SJSA1 (cell line): ENCODE results near the gene PPP1R15B. TPM values are rescaled to one million over a fixed set of nuclear protein-coding genes. Genes with fewer than 3 reads are reported as not detected.

ENCODE experiments used
- DNase-seq, 2 experiments: peaks; one replicate each; pipeline ENCODE4 v3.0.0-alpha.2; 2015 to 2020; ENCODE audit warnings: low spot score in 2 of 2, low read depth in 1 of 2
- H3K27ac ChIP-seq: fragments of 250-450 bp; sonication (Bioruptor Pico); 2 replicates; pipeline ENCODE4 v1.5.1; 2020; ENCODE audit warnings: mild to moderate bottlenecking, moderate library complexity
- H3K27me3 ChIP-seq: fragments of 250-450 bp; sonication (Bioruptor Pico); replicated peaks from 2 replicates; pipeline ENCODE4 v1.5.1; 2020; ENCODE audit warnings: mild to moderate bottlenecking, moderate library complexity
- H3K36me3 ChIP-seq: fragments of 250-450 bp; sonication (Bioruptor Pico); 2 replicates; pipeline ENCODE4 v1.5.1; 2020; ENCODE audit warnings: mild to moderate bottlenecking
- H3K4me1 ChIP-seq: fragments of 250-450 bp; sonication (Bioruptor Pico); replicated peaks from 2 replicates; pipeline ENCODE4 v1.6.1; 2021; ENCODE audit warnings: mild to moderate bottlenecking
- H3K4me3 ChIP-seq: fragments of 250-450 bp; sonication (Bioruptor Pico); 2 replicates; pipeline ENCODE4 v1.5.1; 2020; ENCODE audit warnings: mild to moderate bottlenecking
- H3K9me3 ChIP-seq: fragments of 250-450 bp; sonication (Bioruptor Pico); replicated peaks from 2 replicates; pipeline ENCODE4 v1.5.1; 2020; ENCODE audit warnings: mild to moderate bottlenecking
- total RNA-seq: library from RNA; depleted of rRNA; stranded (reverse); fragments of >200 nt; shearing (Covaris generic); gene quantifications from 2 replicates; pipeline ENCODE4 v1.2.3, GENCODE V29; 2014; rRNA removed

The PPP1R15B gene
- 20.9 and 25.5 TPM in 2 replicates for total RNA-seq

GRCh38 chr1:204411451-204412204 is at the start of gene PPP1R15B:
TSS of gene PPP1R15B (minus strand) at chr1:204411817. CDS start at chr1:204411411, 406 bp downstream.
- no peaks in the 10 kb centered on the region for H3K27me3 ChIP-seq
- peak within 1 kb of the TSS; percentile 97 for H3K27ac ChIP-seq
- peak; percentile 98 for DNase-seq

GRCh38 chr1:204460346-204460745 is 48.7 kb upstream of the PPP1R15B start:
- Histone ChIP-seq H3K9me3 (no peaks in the 10 kb centered on the region), H3K27me3 (no peaks in the 10 kb centered on the region; the same call in 1 of the 2 replicates), H3K4me3 (no peak overlapping the region), H3K4me1 (no peaks in the 10 kb centered on the region), H3K36me3 (no peaks in the 10 kb centered on the region), H3K27ac (no peak overlapping the region)
- DNase-seq, result no peak

More at GRCh38 chr1:204411451-204412204, at the start of gene PPP1R15B:
- Histone ChIP-seq H3K4me1 (peaks cover 8% of the 10 kb centered on the region), H3K36me3 (peaks cover 45% of the 10 kb centered on the region), H3K9me3 (no peaks in the 10 kb centered on the region), H3K4me3 (peak within 1 kb of the TSS; percentile 89)

GRCh38 chr1:204459706-204460105 is 48.1 kb upstream of the PPP1R15B start:
- no peaks in the 10 kb centered on the region; the same call in 1 of the 2 replicates for H3K27me3 ChIP-seq
- no peaks in the 10 kb centered on the region for H3K9me3 ChIP-seq
- DNase-seq, result no peak
- H3K27ac ChIP-seq, result no peak overlapping the region
- no peaks in the 10 kb centered on the region for H3K36me3 ChIP-seq
- no peaks in the 10 kb centered on the region for H3K4me1 ChIP-seq
- H3K4me3 ChIP-seq, result no peak overlapping the region

GRCh38 chr1:204457666-204458065 is 46.0 kb upstream of the PPP1R15B start:
- no peak for DNase-seq
- Histone ChIP-seq H3K9me3 (no peaks in the 10 kb centered on the region), H3K36me3 (no peaks in the 10 kb centered on the region), H3K27ac (no peak overlapping the region), H3K4me3 (no peak overlapping the region), H3K27me3 (no peaks in the 10 kb centered on the region; the same call in 1 of the 2 replicates), H3K4me1 (no peaks in the 10 kb centered on the region)

GRCh38 chr1:204456826-204457442 is 45.3 kb upstream of the PPP1R15B start:
- Histone ChIP-seq H3K36me3 (no peaks in the 10 kb centered on the region), H3K27me3 (no peaks in the 10 kb centered on the region; the same call in 1 of the 2 replicates), H3K4me3 (no peak overlapping the region), H3K4me1 (no peaks in the 10 kb centered on the region), H3K9me3 (no peaks in the 10 kb centered on the region), H3K27ac (no peak overlapping the region)
- no peak for DNase-seq

- Histone ChIP-seq H3K4me1 (no peaks in the 10 kb centered on the region), H3K36me3 (no peaks in the 10 kb centered on the region), H3K27me3 (no peaks in the 10 kb centered on the region; the same call in 1 of the 2 replicates), H3K27ac (no peak overlapping the region), H3K4me3 (no peak overlapping the region), H3K9me3 (no peaks in the 10 kb centered on the region)
- DNase-seq, result no peak
Observed at GRCh38 chr1:204455831-204456145, 44.2 kb upstream of the PPP1R15B start.

- no peak for DNase-seq
- H3K4me1 ChIP-seq, result no peaks in the 10 kb centered on the region
- H3K27me3 ChIP-seq, result no peaks in the 10 kb centered on the region; the same call in 1 of the 2 replicates
- no peaks in the 10 kb centered on the region for H3K36me3 ChIP-seq
- H3K4me3 ChIP-seq, result no peak overlapping the region
- no peak overlapping the region for H3K27ac ChIP-seq
- H3K9me3 ChIP-seq, result no peaks in the 10 kb centered on the region
Observed at GRCh38 chr1:204455063-204455830, 43.6 kb upstream of the PPP1R15B start.

GRCh38 chr1:204454476-204454875 is 42.9 kb upstream of the PPP1R15B start:
- no peaks in the 10 kb centered on the region for H3K36me3 ChIP-seq
- no peak overlapping the region for H3K4me3 ChIP-seq
- H3K27me3 ChIP-seq, result no peaks in the 10 kb centered on the region; the same call in 1 of the 2 replicates
- no peak overlapping the region for H3K27ac ChIP-seq
- no peak for DNase-seq
- H3K4me1 ChIP-seq, result no peaks in the 10 kb centered on the region
- no peaks in the 10 kb centered on the region for H3K9me3 ChIP-seq

GRCh38 chr1:204453141-204453772 is 41.6 kb upstream of the PPP1R15B start:
- H3K9me3 ChIP-seq, result no peaks in the 10 kb centered on the region
- no peak for DNase-seq
- H3K4me1 ChIP-seq, result no peaks in the 10 kb centered on the region
- no peak overlapping the region for H3K27ac ChIP-seq
- H3K4me3 ChIP-seq, result no peak overlapping the region
- no peaks in the 10 kb centered on the region; the same call in 1 of the 2 replicates for H3K27me3 ChIP-seq
- no peaks in the 10 kb centered on the region for H3K36me3 ChIP-seq

- DNase-seq, result no peak
- Histone ChIP-seq H3K36me3 (no peaks in the 10 kb centered on the region), H3K27ac (no peak overlapping the region)
Observed at GRCh38 chr1:204451352-204452124, 39.9 kb upstream of the PPP1R15B start.

GRCh38 chr1:204450461-204451257 is 39.0 kb upstream of the PPP1R15B start:
- H3K27ac ChIP-seq, result no peak overlapping the region
- no peak for DNase-seq
- no peaks in the 10 kb centered on the region for H3K27me3 ChIP-seq
- no peaks in the 10 kb centered on the region for H3K4me1 ChIP-seq
- H3K9me3 ChIP-seq, result no peaks in the 10 kb centered on the region
- H3K36me3 ChIP-seq, result no peaks in the 10 kb centered on the region
- no peak overlapping the region for H3K4me3 ChIP-seq

More at GRCh38 chr1:204451352-204452124, 39.9 kb upstream of the PPP1R15B start:
- no peaks in the 10 kb centered on the region for H3K4me1 ChIP-seq
- no peaks in the 10 kb centered on the region for H3K27me3 ChIP-seq
- H3K4me3 ChIP-seq, result no peak overlapping the region
- no peaks in the 10 kb centered on the region for H3K9me3 ChIP-seq

- H3K4me3 ChIP-seq, result no peak overlapping the region
- no peak overlapping the region for H3K27ac ChIP-seq
- H3K9me3 ChIP-seq, result no peaks in the 10 kb centered on the region
- no peaks in the 10 kb centered on the region for H3K36me3 ChIP-seq
- H3K4me1 ChIP-seq, result no peaks in the 10 kb centered on the region
- no peaks in the 10 kb centered on the region for H3K27me3 ChIP-seq
- no peak for DNase-seq
Observed at GRCh38 chr1:204449678-204450280, 38.2 kb upstream of the PPP1R15B start.
